Measurements from ENCODE around the gene CCDC197.

The CCDC197 gene

DNA sequence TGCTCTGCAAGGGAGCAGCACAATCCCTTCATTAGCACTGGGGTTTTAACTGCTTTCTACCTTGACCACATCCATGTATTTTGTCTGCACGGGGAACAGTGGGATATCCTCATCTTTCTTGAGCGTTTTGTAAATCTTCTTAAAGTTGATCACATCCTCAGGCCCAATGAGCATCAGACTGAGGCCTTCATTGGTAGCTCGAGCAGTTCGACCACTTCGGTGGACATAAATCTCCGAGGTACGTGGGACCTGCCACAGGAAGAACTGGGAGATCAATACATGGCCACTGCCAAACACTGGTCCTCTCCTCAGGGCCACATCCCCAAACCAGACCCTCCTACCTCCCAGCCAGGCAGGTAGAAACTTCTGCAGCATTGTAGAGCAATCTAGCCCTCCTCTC, 57.8 kb downstream of the CCDC197 start:
- peaks cover 20% of the 10 kb centered on the region for H3K4me1 Mint-ChIP-seq
- no peak overlapping the region for H3K27ac Mint-ChIP-seq
- no peaks in the 10 kb centered on the region for H3K9me3 Mint-ChIP-seq
- no peaks in the 10 kb centered on the region for H3K27me3 Mint-ChIP-seq
- H3K36me3 Mint-ChIP-seq, result peaks cover 82% of the 10 kb centered on the region
- no peak overlapping the region for H3K4me3 Mint-ChIP-seq
- ATAC-seq, result no peak

DNA sequence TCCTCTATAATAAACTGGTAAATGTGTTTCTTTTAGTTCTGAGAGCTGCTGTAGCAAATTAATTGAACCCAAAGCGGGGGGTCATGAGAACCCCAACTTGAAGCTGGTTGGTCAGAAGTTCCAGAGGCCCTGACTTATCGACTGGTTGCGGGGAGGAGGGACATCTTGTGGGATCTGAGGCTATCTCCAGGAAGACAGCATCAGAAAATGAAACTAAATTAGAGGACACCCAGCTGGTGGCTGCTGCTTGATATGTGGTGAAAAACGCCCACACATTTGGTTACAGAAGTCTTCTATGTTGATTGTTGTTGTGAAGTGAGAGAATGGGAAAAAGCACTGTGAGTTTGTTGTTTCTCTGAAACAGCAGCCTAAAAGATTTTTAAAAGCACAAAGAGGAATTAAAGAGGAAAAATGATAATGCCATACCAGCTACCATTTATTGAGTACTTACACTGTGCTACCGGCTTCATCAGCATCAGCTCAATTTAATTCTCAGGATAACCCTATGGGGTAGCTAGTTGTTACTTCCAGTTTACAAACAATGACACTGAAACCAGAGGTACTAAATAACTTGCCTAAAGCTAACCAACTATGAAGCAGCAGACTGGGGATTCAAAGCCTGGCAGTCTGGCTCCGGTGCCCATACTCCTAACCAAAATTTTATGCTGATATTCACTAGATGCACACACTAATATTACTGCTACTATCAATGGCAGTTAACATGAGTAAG, 59.6 kb downstream of the CCDC197 start:
- peaks cover 82% of the 10 kb centered on the region for H3K36me3 Mint-ChIP-seq

DNA sequence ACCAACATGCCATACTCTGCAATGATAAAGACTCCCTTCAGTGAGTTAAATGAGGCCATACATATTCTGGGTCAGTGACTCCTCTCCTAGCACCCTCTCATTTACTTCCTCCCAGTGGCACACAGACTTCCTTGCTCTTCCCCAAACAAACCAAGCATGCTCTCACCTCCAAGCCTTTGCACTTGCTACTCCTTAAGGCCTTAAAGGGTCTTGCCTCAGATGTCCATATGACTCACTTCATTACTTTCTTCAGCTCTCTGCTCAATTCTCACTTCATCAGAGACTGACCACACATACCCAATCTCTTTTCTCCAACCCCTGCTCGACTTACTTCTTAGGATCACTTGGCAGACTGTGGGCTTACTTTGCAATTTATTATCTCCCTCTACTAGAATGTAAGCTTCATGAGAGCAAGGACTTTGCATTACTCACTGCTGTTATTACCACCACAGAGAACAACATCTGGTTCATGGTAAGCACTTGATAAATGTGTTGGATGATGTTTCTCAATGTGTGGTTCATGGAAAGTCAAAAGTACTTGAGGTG, 61.1 kb downstream of the CCDC197 start:
- Mint-ChIP-seq H3K4me3 (no peak overlapping the region), H3K27ac (no peak overlapping the region), H3K27me3 (no peaks in the 10 kb centered on the region), H3K9me3 (no peaks in the 10 kb centered on the region), H3K4me1 (peaks cover 24% of the 10 kb centered on the region), H3K36me3 (peaks cover 85% of the 10 kb centered on the region)
- ATAC-seq, result no peak

More for the DNA sequence above, 59.6 kb downstream of the CCDC197 start:
- H3K9me3 Mint-ChIP-seq, result no peaks in the 10 kb centered on the region
- no peak for ATAC-seq
- H3K27ac Mint-ChIP-seq, result peak overlapping the region; percentile 23
- H3K4me1 Mint-ChIP-seq, result peaks cover 20% of the 10 kb centered on the region
- no peaks in the 10 kb centered on the region for H3K27me3 Mint-ChIP-seq
- no peak overlapping the region for H3K4me3 Mint-ChIP-seq

Measured in stimulated activated memory B cell treated with anti-CD40 and anti-IgM and Interleukin-4, amounts not matched to agents 10 μg/mL and 1 μg/mL and 100 μg/mL, for 72 hours (primary cell).